NCI-H82 treated with DMSO at 0.1 percent for 48 hours (cell line): ENCODE measurements around the gene MIOS.

Source experiments
- DNase-seq: peaks from one replicate; lab custom pipeline; 2025; ENCODE audit not compliant: unreplicated experiment; lab: John Stamatoyannopoulos, UW

Gene MIOS

GRCh38 chr7:7581531-7582179 is 15.0 kb downstream of the MIOS start:
- DNase-seq = peak; percentile 87

GRCh38 chr7:7582596-7582995 is 15.9 kb downstream of the MIOS start:
- DNase-seq = no peak

DNA sequence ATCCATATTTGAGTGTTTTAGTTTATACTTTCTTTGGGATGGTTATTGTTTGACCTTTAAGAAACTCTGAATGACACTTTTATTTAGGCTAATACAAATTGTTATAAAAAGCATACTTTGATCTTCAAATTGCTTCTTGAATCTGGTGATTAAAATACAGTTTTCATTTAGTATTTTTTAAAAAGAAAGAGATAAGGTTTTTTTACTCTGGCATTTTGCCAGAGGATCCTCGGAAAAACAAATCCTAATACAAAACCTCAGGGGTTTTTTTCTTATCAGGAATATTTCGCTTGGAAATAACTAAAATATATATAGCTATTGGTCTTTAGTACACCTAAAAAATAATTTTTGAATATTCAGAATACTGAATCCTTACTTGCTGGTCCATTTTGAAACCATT is 17.0 kb downstream of the MIOS start:
- no peak for DNase-seq

- no peak for DNase-seq
These were observed 18.0 kb downstream of the MIOS start for GRCh38 chr7:7584653-7585052.

GRCh38 chr7:7585241-7585928 is 18.7 kb downstream of the MIOS start:
- no peak for DNase-seq

GRCh38 chr7:7595451-7595850 is 28.8 kb downstream of the MIOS start:
- no peak for DNase-seq

DNA sequence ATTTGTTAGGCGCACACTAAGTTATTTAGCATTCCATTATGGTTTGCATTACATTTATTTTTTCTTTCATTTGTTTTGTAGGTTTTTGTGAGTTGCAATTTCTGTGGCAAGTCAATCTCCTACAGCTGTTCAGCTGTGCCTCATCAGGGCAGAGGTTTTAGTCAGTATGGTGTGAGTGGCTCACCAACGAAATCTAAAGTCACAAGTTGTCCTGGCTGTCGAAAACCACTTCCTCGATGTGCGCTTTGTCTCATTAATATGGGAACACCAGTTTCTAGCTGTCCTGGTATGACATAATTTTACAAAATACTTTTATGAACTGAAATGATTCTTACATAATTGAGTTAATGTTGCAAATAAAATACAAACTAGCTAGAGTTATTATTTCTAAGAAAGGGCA is 29.5 kb downstream of the MIOS start:
- DNase-seq = no peak

DNA sequence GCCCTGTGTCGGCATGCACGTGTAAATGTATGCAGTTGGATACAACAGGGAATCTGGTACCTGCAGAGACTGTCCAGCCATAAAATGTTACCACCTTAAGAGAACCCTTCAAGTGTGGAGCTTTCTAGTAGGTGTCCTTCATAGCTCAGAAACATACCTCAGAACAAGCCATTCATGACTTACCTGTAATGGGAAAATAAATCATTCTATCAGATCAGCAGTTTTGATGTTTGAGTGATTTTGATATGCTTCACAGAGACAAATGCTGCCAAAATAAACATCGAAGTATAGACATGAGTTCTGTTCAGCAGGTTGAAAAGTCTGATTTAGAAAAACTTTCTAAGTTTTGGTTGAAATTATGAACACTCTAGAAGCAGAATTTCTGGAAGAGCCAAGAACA is 40.3 kb downstream of the MIOS start:
- no peak for DNase-seq

- DNase-seq = no peak
These were observed 42.6 kb downstream of the MIOS start for GRCh38 chr7:7609330-7609729.

GRCh38 chr7:7612519-7612918 is 45.8 kb downstream of the MIOS start:
- DNase-seq = no peak

GRCh38 chr7:7613210-7613609 is 46.5 kb downstream of the MIOS start:
- no peak for DNase-seq

DNA sequence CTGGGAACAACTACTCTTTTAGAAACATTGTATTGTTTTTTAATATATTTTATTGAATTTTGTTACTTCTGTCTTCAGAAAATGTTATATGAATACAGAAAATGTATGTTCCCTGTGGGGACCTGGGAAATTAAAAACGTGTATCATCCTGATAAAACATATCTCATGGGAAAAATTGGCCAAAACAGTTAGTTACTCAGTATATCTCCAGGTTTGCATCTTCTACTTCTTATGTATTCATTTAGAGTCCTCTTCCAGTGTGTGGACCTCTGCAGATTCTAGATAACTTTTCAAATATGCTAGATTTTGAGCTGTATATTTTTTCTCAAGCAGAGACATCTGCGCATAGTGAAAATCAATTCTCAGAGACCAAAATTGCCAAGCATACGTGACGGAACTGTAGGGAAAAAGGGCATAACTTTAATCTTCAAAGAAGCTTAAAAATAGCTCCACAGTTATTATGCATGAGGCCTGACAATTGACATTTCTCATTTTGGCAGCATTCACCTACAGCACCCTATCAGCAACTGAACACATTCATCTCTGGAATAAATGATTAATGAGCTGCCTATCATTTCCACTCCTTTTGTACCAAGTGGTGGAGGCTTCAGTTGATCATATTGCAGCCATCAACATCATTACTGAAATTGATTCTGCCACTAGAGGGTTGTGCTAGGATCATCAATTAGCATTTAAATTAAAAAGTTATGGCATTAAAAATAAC is 47.5 kb downstream of the MIOS start:
- no peak for DNase-seq

- no peak for DNase-seq
These were observed 50.9 kb downstream of the MIOS start for GRCh38 chr7:7617550-7617949.

GRCh38 chr7:7618410-7618809 is 51.7 kb downstream of the MIOS start:
- DNase-seq = no peak

- DNase-seq = no peak
These were observed 53.6 kb downstream of the MIOS start for GRCh38 chr7:7620236-7620635.

DNA sequence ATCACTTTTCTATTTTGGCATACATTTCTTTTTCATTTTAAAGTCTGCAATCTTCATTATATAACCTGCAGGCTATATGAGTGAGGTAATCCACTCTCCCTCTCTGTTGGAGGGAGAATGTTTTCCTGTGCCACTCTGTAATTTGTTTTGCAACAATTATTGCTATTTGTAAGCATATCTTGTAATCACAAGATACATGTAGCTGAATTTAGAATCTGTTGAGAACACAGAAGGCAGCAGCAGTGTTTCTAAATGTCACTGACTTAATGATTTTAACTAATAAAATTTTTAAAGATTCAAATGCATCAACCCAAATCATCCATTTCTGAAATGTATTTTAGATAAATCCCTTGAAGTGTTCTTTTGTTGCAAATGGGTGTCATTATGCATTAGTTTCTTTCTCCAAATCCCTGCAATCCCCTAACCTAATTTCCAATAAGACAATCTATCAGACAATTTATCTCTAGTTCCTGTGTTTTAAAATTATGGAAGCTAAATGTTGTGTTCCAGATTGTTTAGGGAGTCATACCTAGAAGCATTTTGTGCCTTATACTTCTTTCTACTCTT is 54.0 kb downstream of the MIOS start:
- DNase-seq = no peak

DNA sequence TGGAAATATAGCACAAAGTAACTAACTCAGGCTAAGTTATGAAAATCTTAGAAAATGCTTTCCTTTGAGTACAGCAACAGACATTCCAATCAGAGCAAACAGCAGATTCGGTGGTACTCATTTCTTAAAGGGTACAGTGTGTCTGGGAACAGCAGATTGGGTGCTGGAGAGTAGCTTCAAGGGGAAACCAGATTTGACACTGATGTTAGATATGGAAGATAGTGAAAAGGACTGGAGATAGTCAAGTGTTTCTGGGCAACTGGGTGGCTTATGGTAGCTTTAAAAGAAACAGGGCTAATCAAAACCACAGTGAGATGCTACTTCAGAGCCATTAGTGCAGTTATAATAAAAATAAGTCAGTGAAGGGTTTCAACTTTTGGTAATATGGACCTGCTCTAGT is 61.8 kb downstream of the MIOS start:
- DNase-seq = no peak

DNA sequence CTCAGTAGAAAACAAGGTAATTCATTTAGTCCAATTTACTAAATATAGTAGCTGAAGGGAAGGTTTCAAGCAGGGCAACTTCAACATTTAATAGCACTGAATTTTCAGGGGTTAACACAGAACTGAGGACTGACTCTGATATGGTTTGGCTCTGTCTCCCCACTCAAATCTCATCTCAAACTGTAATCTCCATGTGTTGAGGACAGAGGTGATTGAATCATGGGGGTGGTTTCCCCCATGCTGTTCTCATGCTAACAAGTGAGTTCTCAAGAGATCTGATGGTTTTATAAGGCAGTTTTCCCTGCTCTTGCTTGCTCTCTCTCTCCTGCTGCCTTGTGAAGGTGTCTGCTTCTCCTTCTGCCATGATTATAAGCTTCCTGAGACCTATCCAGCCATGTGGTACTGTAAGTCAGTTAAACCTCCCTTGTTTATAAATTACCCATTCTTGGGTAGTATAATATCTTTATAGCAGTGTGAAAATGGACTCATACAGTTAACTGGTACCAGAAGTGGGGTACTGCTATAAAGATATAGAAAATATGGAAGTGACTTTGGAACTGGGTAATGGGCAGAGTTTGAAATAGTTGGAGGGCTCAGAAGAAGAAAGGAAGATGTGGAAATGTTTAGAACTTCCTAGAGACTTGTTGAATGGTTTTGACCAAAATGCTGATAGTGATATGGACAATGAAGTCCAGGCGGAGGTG is 64.1 kb downstream of the MIOS start:
- DNase-seq = no peak

DNA sequence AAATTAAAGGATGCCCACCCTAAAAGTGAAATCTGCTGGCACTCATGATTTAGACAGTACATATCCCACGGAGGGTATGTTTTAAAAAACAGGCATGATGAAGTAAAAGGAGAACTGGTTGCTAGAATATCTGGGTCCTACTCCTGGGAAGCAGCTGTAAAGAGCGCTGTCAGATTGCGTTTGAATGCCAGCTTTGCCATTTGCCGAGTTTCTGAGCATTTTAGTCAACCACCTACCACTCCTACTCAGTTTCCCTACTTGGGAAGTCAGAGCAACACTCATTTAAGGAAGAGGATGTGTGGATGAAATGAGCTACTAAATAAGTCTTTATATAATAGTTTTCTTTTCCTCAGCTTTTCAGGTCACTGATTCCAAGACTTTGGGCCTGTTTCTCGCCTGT is 72.7 kb downstream of the MIOS start:
- DNase-seq = no peak

- peak; percentile 21 for DNase-seq
These were observed 73.2 kb downstream of the MIOS start for GRCh38 chr7:7639847-7640220.
